Measurements from ENCODE around the gene SEMA3D. TPM values are rescaled to one million over a fixed set of nuclear protein-coding genes. Genes with fewer than 3 reads are reported as not detected.
A peak's percentile ranks its signal among the peaks of the same experiment; 100 is the strongest.

Gene SEMA3D
- total RNA-seq, 1 donor from 2014 or later: 0.47 TPM

DNA sequence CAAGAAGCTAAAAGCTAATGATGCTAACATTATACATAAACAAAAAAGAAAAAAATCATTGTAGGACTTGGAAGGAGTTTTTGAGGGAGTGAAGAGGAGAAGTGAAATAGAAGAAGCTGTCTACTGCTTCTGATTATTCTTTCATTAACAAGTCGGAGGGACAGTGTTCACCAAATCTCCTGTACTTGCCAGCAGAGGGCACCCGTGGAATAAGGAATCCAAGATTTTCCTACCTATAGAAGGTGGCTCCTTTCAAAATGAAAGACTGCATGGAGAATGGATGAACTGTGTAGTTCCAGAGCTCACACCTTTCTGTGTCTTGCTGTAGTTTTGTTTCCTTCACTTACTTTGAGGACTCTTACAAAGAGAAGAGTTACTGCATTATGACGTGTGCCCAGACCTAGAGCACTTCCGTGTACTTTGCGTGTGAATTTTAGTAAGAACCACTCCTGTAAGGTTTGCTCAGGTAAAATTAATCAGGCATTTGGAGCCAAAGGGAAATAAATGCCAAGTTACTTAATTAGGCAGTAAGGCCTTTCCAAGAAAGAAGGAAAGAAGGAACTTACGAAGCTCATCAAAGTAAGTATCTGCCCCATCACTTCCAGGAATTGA, 145.1 kb downstream of the SEMA3D start:
- no peaks in the 10 kb centered on the region for H3K36me3 Mint-ChIP-seq (ENCODE audit: low read depth)
- no peaks in the 10 kb centered on the region for H3K9me3 Mint-ChIP-seq
- DNase-seq: peak; percentile 66
- no peaks in the 10 kb centered on the region for H3K4me1 Mint-ChIP-seq
- no peaks in the 10 kb centered on the region for H3K27me3 Mint-ChIP-seq
- intact Hi-C loops (cut with micrococcal nuclease): loop anchor here (1.0 kb wide), 1 partner anchor 513 kb away; no protein-coding TSS in a partner anchor
- H3K4me3 Mint-ChIP-seq: no peak overlapping the region
- no peak overlapping the region for H3K27ac Mint-ChIP-seq

DNA sequence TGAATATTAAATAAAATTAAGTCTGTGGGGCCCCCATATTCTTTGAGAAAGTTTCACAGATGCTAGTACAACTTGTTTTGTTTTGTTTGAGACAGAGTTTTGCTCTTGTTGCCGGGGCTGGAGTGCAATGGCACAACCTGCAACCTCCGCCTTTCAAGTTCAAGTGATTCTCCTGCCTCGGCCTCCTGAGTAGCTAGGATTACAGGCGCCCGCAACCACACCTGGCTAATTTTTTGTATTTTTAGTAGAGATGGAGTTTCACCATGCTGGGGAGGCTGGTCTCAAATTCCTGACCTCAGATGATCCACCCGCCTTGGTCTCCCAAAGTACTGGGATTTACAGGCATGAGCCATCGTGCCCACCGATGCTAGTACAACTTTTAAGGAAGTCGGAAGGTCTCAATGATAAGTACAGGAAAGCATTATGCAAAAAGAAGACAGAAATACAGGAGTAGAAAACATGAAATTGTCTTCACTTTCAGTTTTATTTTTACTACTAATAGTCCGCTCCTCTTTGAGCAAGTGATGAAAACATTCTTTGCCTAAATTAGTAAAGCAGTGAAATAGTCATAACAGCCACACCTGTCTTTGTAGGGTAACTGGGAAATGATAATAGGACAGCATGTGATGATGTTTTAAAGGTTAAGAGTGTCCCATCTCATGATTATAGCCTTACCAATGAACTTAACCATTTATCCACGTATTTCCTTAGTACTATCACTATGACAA, 147.5 kb downstream of the SEMA3D start:
- Mint-ChIP-seq H3K27me3 (no peaks in the 10 kb centered on the region), H3K4me1 (no peaks in the 10 kb centered on the region), H3K4me3 (no peak overlapping the region), H3K36me3 (ENCODE audit: low read depth) (no peaks in the 10 kb centered on the region), H3K9me3 (no peaks in the 10 kb centered on the region), H3K27ac (no peak overlapping the region)
- intact Hi-C loops (cut with micrococcal nuclease): no loop called here
- no peak for DNase-seq

DNA sequence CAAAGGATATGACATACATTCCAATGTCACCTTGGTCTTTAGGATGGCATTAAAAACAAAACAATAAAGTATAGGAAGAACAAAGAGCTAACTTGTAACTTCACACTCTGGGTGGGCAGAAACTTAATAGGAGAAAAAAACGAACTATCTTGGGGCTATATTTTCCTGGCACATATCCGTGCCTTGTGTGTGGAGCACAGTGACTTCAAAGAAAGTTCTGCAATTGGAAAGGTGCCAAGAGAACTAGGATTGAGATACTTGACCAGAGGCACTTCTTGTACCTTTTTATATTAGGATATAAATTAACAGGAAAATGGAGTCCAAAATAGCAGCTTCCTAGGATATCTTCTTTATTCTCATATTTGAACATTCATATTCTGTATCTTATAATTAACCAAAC, 148.4 kb downstream of the SEMA3D start:
- Mint-ChIP-seq H3K36me3 (ENCODE audit: low read depth) (no peaks in the 10 kb centered on the region), H3K27me3 (no peaks in the 10 kb centered on the region), H3K9me3 (no peaks in the 10 kb centered on the region), H3K27ac (no peak overlapping the region), H3K4me3 (no peak overlapping the region), H3K4me1 (no peaks in the 10 kb centered on the region)
- DNase-seq: no peak
- intact Hi-C loops (cut with micrococcal nuclease): no loop called here

DNA sequence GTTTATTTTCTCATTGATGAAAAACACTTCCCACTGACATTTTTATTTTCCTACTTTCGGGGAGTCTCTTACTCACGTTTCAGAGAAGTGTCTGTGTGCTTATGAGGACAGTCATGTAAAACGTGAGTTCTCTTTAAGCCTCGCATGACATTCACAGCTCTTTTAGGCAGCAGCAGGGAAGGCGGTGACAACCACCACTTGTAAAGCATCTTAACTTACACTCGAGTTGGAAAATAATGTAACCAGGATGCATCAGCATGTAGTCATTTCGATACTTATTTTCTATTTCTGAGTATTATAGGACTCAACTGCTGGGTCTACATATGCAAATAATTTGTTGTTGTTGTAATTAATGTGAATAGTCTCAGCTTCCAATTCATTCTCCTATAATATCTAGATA, 153.6 kb downstream of the SEMA3D start:
- DNase-seq: no peak
- Mint-ChIP-seq H3K36me3 (ENCODE audit: low read depth) (no peaks in the 10 kb centered on the region), H3K9me3 (no peaks in the 10 kb centered on the region), H3K4me1 (no peaks in the 10 kb centered on the region), H3K27ac (no peak overlapping the region), H3K27me3 (peaks cover 2% of the 10 kb centered on the region), H3K4me3 (no peak overlapping the region)
- intact Hi-C loops (cut with micrococcal nuclease): loop anchor here (5.0 kb wide), 1 partner anchor 429 kb away; no protein-coding TSS in a partner anchor

DNA sequence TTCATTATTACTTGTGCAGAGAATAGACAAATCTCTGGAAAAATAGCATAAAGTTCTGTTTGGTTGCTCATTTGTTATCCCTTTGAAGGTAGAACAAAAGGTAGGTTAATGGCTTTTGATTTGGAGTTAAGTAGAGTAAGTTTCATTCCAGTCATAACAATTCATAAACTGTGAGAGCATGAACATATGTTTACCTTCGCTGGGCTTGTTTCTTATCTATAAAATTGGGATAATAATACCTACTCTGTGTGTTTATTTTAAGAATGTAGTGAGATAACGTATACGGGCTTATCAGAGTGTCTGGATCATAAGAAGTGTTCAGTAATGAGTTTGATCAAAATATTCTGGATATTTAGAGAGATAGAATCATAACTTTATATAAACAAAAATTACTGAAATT, 155.4 kb downstream of the SEMA3D start:
- H3K27me3 Mint-ChIP-seq: peaks cover 2% of the 10 kb centered on the region
- H3K4me3 Mint-ChIP-seq: no peak overlapping the region
- no peaks in the 10 kb centered on the region for H3K36me3 Mint-ChIP-seq (ENCODE audit: low read depth)
- no peaks in the 10 kb centered on the region for H3K4me1 Mint-ChIP-seq
- H3K27ac Mint-ChIP-seq: no peak overlapping the region
- DNase-seq: no peak
- intact Hi-C loops (cut with micrococcal nuclease): loop anchor here (5.0 kb wide), 1 partner anchor 431 kb away; no protein-coding TSS in a partner anchor
- H3K9me3 Mint-ChIP-seq: no peaks in the 10 kb centered on the region

DNA sequence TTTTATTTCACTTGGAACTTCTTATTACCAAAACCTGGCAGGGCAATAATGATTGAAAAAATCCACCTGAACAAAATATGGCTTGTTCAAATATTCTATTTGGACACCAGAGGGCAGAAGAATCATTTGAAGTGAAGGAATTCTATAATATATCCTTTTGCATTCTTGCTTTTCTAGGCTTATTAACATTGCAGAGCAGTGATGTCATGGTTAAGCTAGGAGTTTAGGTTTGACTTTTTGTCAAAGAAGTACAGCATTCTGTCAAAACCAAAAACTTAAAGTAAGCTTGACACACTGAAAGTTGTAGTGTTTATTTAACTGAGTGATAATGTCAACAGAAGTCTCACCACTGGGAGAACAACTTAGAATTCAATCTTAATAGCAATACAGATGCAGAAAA, 156.0 kb downstream of the SEMA3D start:
- Mint-ChIP-seq H3K27ac (no peak overlapping the region), H3K4me1 (no peaks in the 10 kb centered on the region), H3K9me3 (no peaks in the 10 kb centered on the region), H3K36me3 (ENCODE audit: low read depth) (no peaks in the 10 kb centered on the region), H3K27me3 (peaks cover 2% of the 10 kb centered on the region), H3K4me3 (no peak overlapping the region)
- no peak for DNase-seq
- intact Hi-C loops (cut with micrococcal nuclease): loop anchor here (5.0 kb wide), 1 partner anchor 431 kb away; no protein-coding TSS in a partner anchor

DNA sequence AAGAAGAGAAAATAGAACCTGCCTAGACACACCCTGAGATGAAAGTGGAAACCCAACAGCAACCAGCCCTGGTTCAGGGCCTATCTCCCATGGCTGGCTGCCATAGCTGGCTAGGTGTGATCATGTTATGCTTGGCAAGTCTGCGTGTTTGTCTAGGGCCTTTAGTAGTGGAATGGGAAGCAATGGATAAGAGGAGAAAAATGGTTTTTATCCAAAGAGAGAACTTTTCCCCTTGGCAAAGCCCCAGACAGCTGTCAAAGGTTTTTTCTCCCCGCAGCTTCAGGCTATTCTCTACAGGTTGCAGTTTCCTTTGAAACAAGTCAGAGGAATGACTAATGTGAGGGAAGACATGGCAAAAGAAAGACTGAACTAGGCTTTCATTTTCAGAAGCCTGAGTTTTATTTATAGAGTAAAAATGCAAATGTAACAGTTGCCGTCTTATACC, 161.5 kb downstream of the SEMA3D start:
- DNase-seq: no peak
- H3K36me3 Mint-ChIP-seq (ENCODE audit: low read depth): no peaks in the 10 kb centered on the region
- no peaks in the 10 kb centered on the region for H3K9me3 Mint-ChIP-seq
- no peaks in the 10 kb centered on the region for H3K4me1 Mint-ChIP-seq
- H3K27ac Mint-ChIP-seq: no peak overlapping the region
- H3K4me3 Mint-ChIP-seq: no peak overlapping the region
- intact Hi-C loops (cut with micrococcal nuclease): no loop called here
- no peaks in the 10 kb centered on the region for H3K27me3 Mint-ChIP-seq

DNA sequence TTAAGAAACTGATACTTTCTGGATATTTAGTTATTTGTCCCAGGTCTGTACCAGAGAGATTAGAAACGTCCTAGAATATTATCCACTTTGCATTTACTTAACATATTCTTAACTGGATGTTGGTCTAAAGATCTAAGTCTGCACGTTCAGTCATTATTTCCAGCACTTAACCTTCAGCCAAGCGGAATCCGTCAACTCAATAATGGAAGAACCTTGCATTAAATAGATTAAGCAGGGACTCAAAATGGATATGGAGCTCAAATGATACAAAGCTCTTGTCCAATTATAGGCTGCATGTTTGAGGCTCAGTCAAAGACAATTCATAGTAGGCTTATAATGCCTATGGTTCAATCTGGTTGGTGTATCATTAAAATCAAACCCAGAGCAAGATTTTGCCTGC, 162.9 kb downstream of the SEMA3D start:
- Mint-ChIP-seq H3K9me3 (no peaks in the 10 kb centered on the region), H3K4me3 (no peak overlapping the region), H3K4me1 (no peaks in the 10 kb centered on the region), H3K36me3 (ENCODE audit: low read depth) (no peaks in the 10 kb centered on the region), H3K27me3 (no peaks in the 10 kb centered on the region), H3K27ac (no peak overlapping the region)
- intact Hi-C loops (cut with micrococcal nuclease): loop anchor here (1.0 kb wide), 2 partner anchors 1048 to 1088 kb away; no protein-coding TSS in a partner anchor
- no peak for DNase-seq

DNA sequence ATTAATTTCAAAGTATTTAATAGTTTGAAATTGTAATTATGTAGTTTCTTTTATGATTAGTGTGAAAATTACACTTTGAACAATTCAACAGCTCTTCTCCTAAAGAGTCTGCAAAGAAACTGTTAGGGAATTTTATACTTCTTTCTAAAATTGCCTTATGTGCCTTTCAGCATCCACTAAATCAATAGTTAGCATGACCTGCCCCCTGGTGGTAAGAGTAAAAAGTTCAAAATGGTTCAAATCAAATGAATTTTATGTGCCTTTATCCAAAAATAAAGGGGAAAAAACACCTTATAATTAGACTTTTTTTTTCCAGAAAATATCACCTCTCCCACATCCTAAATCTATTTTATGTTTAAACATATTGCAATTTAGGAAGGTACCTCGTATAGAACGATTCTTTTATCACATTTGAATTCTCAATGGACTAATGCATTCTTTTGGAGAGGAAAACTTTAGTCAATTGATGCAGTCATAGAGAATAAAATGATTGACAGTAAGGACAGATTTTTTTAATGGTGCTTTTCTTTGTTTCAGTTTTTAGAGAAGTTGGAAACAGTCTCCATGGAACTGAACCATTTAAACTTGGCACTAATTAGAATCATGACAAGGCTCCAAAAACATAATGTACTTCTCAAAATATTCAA, 163.7 kb downstream of the SEMA3D start:
- no peak overlapping the region for H3K4me3 Mint-ChIP-seq
- intact Hi-C loops (cut with micrococcal nuclease): loop anchor here (1.0 kb wide), 2 partner anchors 1047 to 1087 kb away; no protein-coding TSS in a partner anchor
- peak; percentile 77 for DNase-seq
- H3K4me1 Mint-ChIP-seq: no peaks in the 10 kb centered on the region
- H3K9me3 Mint-ChIP-seq: no peaks in the 10 kb centered on the region
- H3K27me3 Mint-ChIP-seq: no peaks in the 10 kb centered on the region
- no peak overlapping the region for H3K27ac Mint-ChIP-seq
- H3K36me3 Mint-ChIP-seq (ENCODE audit: low read depth): no peaks in the 10 kb centered on the region

DNA sequence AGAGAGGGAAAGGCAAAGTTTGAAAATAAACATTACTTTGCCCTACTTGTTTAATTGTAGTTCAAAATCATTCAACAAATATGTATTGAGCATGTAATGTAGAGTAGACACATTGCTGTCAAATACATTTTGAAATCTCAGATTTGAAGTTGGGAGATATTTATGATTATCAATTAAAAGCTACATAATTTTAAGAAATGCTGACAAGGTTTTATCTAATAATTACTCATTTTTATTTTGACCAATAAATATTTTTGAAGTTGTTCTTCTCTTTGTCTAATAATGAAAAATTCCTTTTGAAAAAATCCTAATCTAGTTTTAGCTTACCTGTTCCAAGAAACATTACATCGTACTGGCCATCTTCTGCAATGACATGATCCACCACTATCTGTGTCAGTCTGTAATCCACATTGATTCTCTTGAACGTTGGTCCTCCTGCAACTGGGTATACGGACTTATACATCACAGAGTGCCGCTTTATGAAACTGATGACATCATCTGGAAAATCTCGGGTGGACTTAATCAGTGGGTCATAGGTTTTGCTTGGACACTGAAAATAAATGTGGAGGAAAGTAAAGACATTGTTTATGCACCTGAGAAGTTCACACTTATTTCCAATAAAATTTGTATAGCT, 164.7 kb downstream of the SEMA3D start:
- Mint-ChIP-seq H3K4me1 (no peaks in the 10 kb centered on the region), H3K36me3 (ENCODE audit: low read depth) (no peaks in the 10 kb centered on the region), H3K27me3 (no peaks in the 10 kb centered on the region), H3K9me3 (no peaks in the 10 kb centered on the region), H3K4me3 (no peak overlapping the region), H3K27ac (no peak overlapping the region)
- intact Hi-C loops (cut with micrococcal nuclease): no loop called here
- DNase-seq: no peak

DNA sequence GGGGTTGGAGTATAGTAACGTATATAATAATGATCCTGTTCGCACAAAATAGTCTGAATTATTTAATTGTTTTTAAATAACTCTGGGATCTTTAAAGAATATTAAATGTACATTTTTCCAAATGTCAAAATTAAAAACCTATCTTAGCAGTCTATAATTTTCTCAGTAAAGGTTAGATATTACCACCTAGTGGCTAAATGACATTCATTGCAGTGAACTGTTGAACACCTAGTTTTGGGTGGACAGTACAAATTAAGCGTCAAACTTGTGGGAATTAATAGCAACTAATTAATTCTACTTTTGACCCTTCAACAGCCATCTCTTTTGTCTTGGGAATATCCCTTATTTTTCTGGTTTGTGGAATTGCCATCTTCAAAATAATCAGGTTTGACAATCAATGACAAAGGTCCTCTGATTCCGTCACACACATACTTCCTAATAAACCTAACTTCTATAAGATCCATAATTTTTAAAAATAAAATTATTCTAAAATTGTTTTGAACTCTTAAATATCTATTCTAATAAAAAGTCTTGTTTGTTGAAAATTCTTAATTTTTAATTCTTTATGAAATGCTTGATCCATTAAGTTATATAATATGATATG, 165.7 kb downstream of the SEMA3D start:
- Mint-ChIP-seq H3K4me1 (no peaks in the 10 kb centered on the region), H3K27me3 (no peaks in the 10 kb centered on the region), H3K36me3 (ENCODE audit: low read depth) (no peaks in the 10 kb centered on the region), H3K27ac (no peak overlapping the region), H3K4me3 (no peak overlapping the region), H3K9me3 (no peaks in the 10 kb centered on the region)
- intact Hi-C loops (cut with micrococcal nuclease): no loop called here
- DNase-seq: no peak

DNA sequence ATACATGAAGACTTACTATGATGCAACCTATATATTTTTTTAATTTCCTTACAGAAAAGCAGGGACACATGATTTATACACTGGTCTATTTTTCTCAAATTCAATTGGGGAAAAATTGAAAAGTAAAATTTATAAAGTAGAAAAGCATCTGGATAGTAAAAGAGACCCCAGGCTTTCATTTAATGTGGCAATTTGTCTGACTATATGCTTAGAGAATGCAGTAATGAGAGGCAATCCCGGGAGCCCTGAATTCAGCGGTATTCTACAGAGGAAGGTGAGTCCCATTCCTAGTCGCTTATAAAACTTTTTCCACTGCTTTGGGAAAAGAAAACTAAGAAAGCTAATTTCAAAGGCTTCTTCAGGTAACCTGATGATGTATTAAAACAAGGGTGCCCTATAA, 167.1 kb downstream of the SEMA3D start:
- H3K36me3 Mint-ChIP-seq (ENCODE audit: low read depth): no peaks in the 10 kb centered on the region
- H3K4me3 Mint-ChIP-seq: no peak overlapping the region
- H3K27me3 Mint-ChIP-seq: no peaks in the 10 kb centered on the region
- DNase-seq: no peak
- H3K4me1 Mint-ChIP-seq: no peaks in the 10 kb centered on the region
- intact Hi-C loops (cut with micrococcal nuclease): no loop called here
- H3K9me3 Mint-ChIP-seq: no peaks in the 10 kb centered on the region
- H3K27ac Mint-ChIP-seq: no peak overlapping the region

DNA sequence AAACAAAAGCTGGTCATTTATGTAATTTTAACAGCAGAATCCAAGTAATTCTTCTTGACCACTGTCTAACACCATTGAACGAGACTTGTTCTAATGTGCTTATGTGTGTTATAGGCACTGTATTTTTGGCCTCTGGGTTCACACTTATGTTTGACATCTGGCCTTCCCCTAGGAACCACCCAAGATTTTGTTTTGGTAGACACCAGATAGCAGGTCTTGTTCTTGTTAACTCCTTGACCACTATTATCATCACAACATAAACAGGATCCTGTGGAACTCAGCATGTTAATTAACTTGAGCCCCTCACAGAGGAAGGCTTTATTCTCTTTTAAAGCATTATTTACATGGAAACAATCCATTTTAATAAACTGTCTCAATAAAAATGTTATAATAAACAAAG, 167.7 kb downstream of the SEMA3D start:
- no peak overlapping the region for H3K4me3 Mint-ChIP-seq
- H3K27me3 Mint-ChIP-seq: no peaks in the 10 kb centered on the region
- no peaks in the 10 kb centered on the region for H3K36me3 Mint-ChIP-seq (ENCODE audit: low read depth)

More for the DNA sequence above, 167.7 kb downstream of the SEMA3D start:
- no peaks in the 10 kb centered on the region for H3K4me1 Mint-ChIP-seq
- H3K9me3 Mint-ChIP-seq: no peaks in the 10 kb centered on the region
- no peak overlapping the region for H3K27ac Mint-ChIP-seq
- intact Hi-C loops (cut with micrococcal nuclease): no loop called here
- no peak for DNase-seq
